ENCODE data around the gene DYRK1A. TPM values are rescaled to one million over a fixed set of nuclear protein-coding genes. Genes with fewer than 3 reads are reported as not detected.

Gene DYRK1A
- total and polyA plus RNA-seq, 2 of the 13 experiments (the other 11 are each of a cell fraction or from before 2014, with no cell fraction given): 24.6 to 34.2 TPM

- TF ChIP-seq PLSCR1 (CRISPR knock-in tag; IDR thresholded peaks at IDR 0.05; ENCODE audit: borderline replicate concordance) (no peak), ZBTB33 (CRISPR knock-in tag; IDR thresholded peaks at IDR 0.05) (peak; percentile 75; the same call in 1 of the 2 replicates), FOXK1 (CRISPR knock-in tag; IDR thresholded peaks at IDR 0.05; ENCODE audit: borderline replicate concordance, low read depth) (no peak), NR2F2 (IDR thresholded peaks at IDR 0.05; ENCODE audit: borderline replicate concordance, low read depth) (peak; percentile 72), PAXIP1 (CRISPR knock-in tag; conservative IDR thresholded peaks at IDR 0.05) (0 out of 2 replicates have a peak, but pooled peaks have one; percentile 19), ZNF263 (CRISPR knock-in tag; IDR thresholded peaks at IDR 0.05) (peak; percentile 91), FOXP1 (IDR thresholded peaks at IDR 0.05) (peak; percentile 74), FOXP1 (CRISPR knock-in tag; IDR thresholded peaks at IDR 0.05) (peak; percentile 84), NFE2L1 (CRISPR knock-in tag; IDR thresholded peaks at IDR 0.05; ENCODE audit: borderline replicate concordance) (no peak), BCL6 (CRISPR knock-in tag; IDR thresholded peaks at IDR 0.05) (no peak), CBX5 (CRISPR knock-in tag; IDR thresholded peaks at IDR 0.05; ENCODE audit: borderline replicate concordance) (no peak), ARID2 (CRISPR knock-in tag; IDR thresholded peaks at IDR 0.05; ENCODE audit: borderline replicate concordance) (no peak), MNT (IDR thresholded peaks at IDR 0.05) (no peak), ZNF710 (CRISPR knock-in tag; IDR thresholded peaks at IDR 0.05; ENCODE audit: borderline replicate concordance) (no peak), CTCF (CRISPR knock-in tag; IDR thresholded peaks at IDR 0.05) (peak; percentile 44), FOXA3 (CRISPR knock-in tag; IDR thresholded peaks at IDR 0.05) (peak; percentile 71; the same call in 1 of the 2 replicates), ATF7-NPFF (CRISPR knock-in tag; IDR thresholded peaks at IDR 0.05; ENCODE audit: low read depth) (no peak), RARA (CRISPR knock-in tag; IDR thresholded peaks at IDR 0.05) (peak; percentile 58), HOXA7 (CRISPR knock-in tag; IDR thresholded peaks at IDR 0.05) (no peak), FOXK2 (IDR thresholded peaks at IDR 0.05) (no peak)
These were observed 80.0 kb downstream of the DYRK1A start (continued) for GRCh38 chr21:37446552-37446951.
